SH-SY5Y (cell line): ENCODE data around the gene KCND1.

ENCODE experiments used
- GATA2 ChIP-seq: IDR thresholded peaks from 2 replicates; pipeline ENCODE4 v1.6.1; 2011; ENCODE audit warnings: mild to moderate bottlenecking, low read depth, low read length
- GATA3 ChIP-seq: IDR thresholded peaks from 2 replicates; pipeline ENCODE4 v1.6.1; 2011; ENCODE audit warnings: low read depth, mild to moderate bottlenecking, low read length, moderate library complexity

- TF ChIP-seq GATA3 (no peak), GATA2 (no peak)
These were observed 29.0 kb upstream of the KCND1 start for GRCh38 chrX:49000636-49001035.
